Ishikawa (cell line): Measurements from ENCODE around the gene UBL7.
A peak's percentile ranks its signal among the peaks of the same experiment; 100 is the strongest.

Source experiments
- CEBPB ChIP-seq: IDR thresholded peaks from 2 replicates; pipeline ENCODE4 v1.6.1; 2012
- CREB1 ChIP-seq: IDR thresholded peaks from 2 replicates; pipeline ENCODE4 v1.6.1; 2012; ENCODE audit warnings: low read depth
- EGR1 ChIP-seq: IDR thresholded peaks from 2 replicates; pipeline ENCODE4 v1.6.1; 2012
- EP300 ChIP-seq: IDR thresholded peaks from 2 replicates; pipeline ENCODE4 v1.6.1; 2012; ENCODE audit warnings: borderline replicate concordance
- FOXM1 ChIP-seq: IDR thresholded peaks from 2 replicates; pipeline ENCODE4 v1.6.1; 2012; ENCODE audit warnings: low read depth, borderline replicate concordance
- MAX ChIP-seq: IDR thresholded peaks from 2 replicates; pipeline ENCODE4 v1.6.1; 2012
- NFIC ChIP-seq: IDR thresholded peaks from 2 replicates; pipeline ENCODE4 v1.6.1; 2012
- RAD21 ChIP-seq: IDR thresholded peaks from 2 replicates; pipeline ENCODE4 v1.6.1; 2012; ENCODE audit warnings: low read depth
- REST ChIP-seq: IDR thresholded peaks from 2 replicates; pipeline ENCODE4 v1.6.1; 2012; ENCODE audit warnings: low read depth, mild to moderate bottlenecking
- TAF1 ChIP-seq: IDR thresholded peaks from 2 replicates; pipeline ENCODE4 v1.6.1; 2012; ENCODE audit warnings: low read depth, mild to moderate bottlenecking
- TCF12 ChIP-seq: IDR thresholded peaks from 2 replicates; pipeline ENCODE4 v1.6.1; 2012; ENCODE audit warnings: low read depth
- TEAD4 ChIP-seq: IDR thresholded peaks from 2 replicates; pipeline ENCODE4 v1.6.1; 2012
- USF1 ChIP-seq: IDR thresholded peaks from 2 replicates; pipeline ENCODE4 v1.6.1; 2012
- YY1 ChIP-seq: IDR thresholded peaks from 2 replicates; pipeline ENCODE4 v1.6.1; 2012; ENCODE audit warnings: low read depth
- ZBTB7A ChIP-seq: IDR thresholded peaks from 2 replicates; pipeline ENCODE4 v1.6.1; 2012; ENCODE audit warnings: low read depth

Gene UBL7

GRCh38 chr15:74423431-74424257 lies 37.3 kb downstream of the UBL7 start:
- TF ChIP-seq CEBPB (no peak), NFIC (no peak), FOXM1 (no peak), YY1 (no peak), EP300 (no peak), CREB1 (no peak), MAX (no peak), RAD21 (no peak), ZBTB7A (no peak), EGR1 (no peak), REST (no peak), USF1 (no peak), TEAD4 (no peak), TCF12 (no peak)

GRCh38 chr15:74422652-74423430 lies 38.1 kb downstream of the UBL7 start:
- TF ChIP-seq RAD21 (no peak; the same call in 1 of the 2 replicates), TAF1 (no peak), ZBTB7A (0 out of 2 replicates have a peak, but pooled peaks have one; percentile 63), CREB1 (no peak), YY1 (0 out of 2 replicates have a peak, but pooled peaks have one; percentile 33), USF1 (peak; percentile 78), MAX (peak; percentile 58; the same call in 1 of the 2 replicates), CEBPB (0 out of 2 replicates have a peak, but pooled peaks have one; percentile 28), REST (no peak), EP300 (peak; percentile 86; the same call in 1 of the 2 replicates), TCF12 (peak; percentile 88), TEAD4 (peak; percentile 97), NFIC (peak; percentile 91), FOXM1 (peak; percentile 51; the same call in 1 of the 2 replicates), EGR1 (no peak)

GRCh38 chr15:74422265-74422651 lies 38.7 kb downstream of the UBL7 start:
- TF ChIP-seq FOXM1 (no peak), CREB1 (no peak), EP300 (no peak), CEBPB (no peak), EGR1 (no peak), RAD21 (no peak), NFIC (no peak), TEAD4 (no peak), MAX (no peak), REST (no peak), USF1 (no peak), YY1 (no peak), TCF12 (no peak)
